SU-DHL-6 (cell line): ENCODE measurements around the gene TMEM131L.

Source experiments
- H2AFZ ChIP-seq: fragments of 200-600 bp; sonication (generic); 2 replicates; pipeline ENCODE4 v1.6.1; 2014; ENCODE audit warnings: low read depth, mild to moderate bottlenecking, moderate library complexity, mixed read lengths, antibody characterized with exemption, low read length; ENCODE audit not compliant: severe bottlenecking
- H3F3A ChIP-seq: fragments of 200-600 bp; shearing (Covaris generic); 2 replicates; pipeline ENCODE4 v1.6.0; 2016; ENCODE audit warnings: antibody characterized with exemption, mild to moderate bottlenecking; ENCODE audit not compliant: insufficient read depth
- H3K27ac ChIP-seq: fragments of 200-600 bp; sonication (generic); 2 replicates; pipeline ENCODE4 v1.5.1; 2016; ENCODE audit warnings: low read depth, mild to moderate bottlenecking, low read length, moderate library complexity, mixed read lengths
- H3K27me3 ChIP-seq: fragments of 200-600 bp; sonication (generic), shearing (Covaris generic); 2 replicates; pipeline ENCODE4 v1.6.0; 2014; ENCODE audit warnings: mild to moderate bottlenecking, low read length
- H3K36me3 ChIP-seq: fragments of 200-600 bp; sonication (generic); 2 replicates; pipeline ENCODE4 v1.6.1; 2014; ENCODE audit warnings: mild to moderate bottlenecking, low read length, mixed read lengths
- H3K4me2 ChIP-seq: fragments of 300-600, 200-600 bp; shearing (Covaris generic), sonication (generic); 2 replicates; pipeline ENCODE4 v1.6.0; 2014; ENCODE audit warnings: low read length, low read depth, mild to moderate bottlenecking; ENCODE audit not compliant: poor library complexity, severe bottlenecking
- H3K4me3 ChIP-seq: fragments of 200-600 bp; sonication (generic); 2 replicates; pipeline ENCODE4 v1.5.1; 2014; ENCODE audit warnings: antibody characterized with exemption, low read length, mild to moderate bottlenecking, mixed read lengths; ENCODE audit not compliant: insufficient read depth, poor library complexity, severe bottlenecking
- H3K79me2 ChIP-seq: fragments of 200-600 bp; sonication (generic); 2 replicates; pipeline ENCODE4 v1.6.1; 2014; ENCODE audit warnings: mild to moderate bottlenecking, low read length, moderate library complexity; ENCODE audit not compliant: insufficient read depth
- H3K9ac ChIP-seq: fragments of 200-600 bp; sonication (generic); 2 replicates; pipeline ENCODE4 v1.7.0; 2014; ENCODE audit warnings: mild to moderate bottlenecking, low read length
- H3K9me2 ChIP-seq: fragments of 200-600 bp; sonication (generic); replicated peaks from 2 replicates; pipeline ENCODE4 v1.6.1; 2014; ENCODE audit warnings: low read length; ENCODE audit not compliant: insufficient read depth
- H3K9me3 ChIP-seq: fragments of 200-600 bp; sonication (generic); 2 replicates; pipeline ENCODE4 v1.6.1; 2014; ENCODE audit warnings: low read length, mixed read lengths; ENCODE audit not compliant: insufficient read depth
- H4K20me1 ChIP-seq: fragments of 200-600 bp; sonication (generic); 2 replicates; pipeline ENCODE4 v1.6.1; 2014; ENCODE audit warnings: low read depth, mild to moderate bottlenecking, antibody characterized with exemption, low read length, moderate library complexity, mixed read lengths
- EZH2phosphoT487 ChIP-seq: fragments of 200-600 bp; sonication (generic), shearing (Covaris generic); conservative IDR thresholded peaks from 2 replicates; pipeline ENCODE4 v1.6.1; 2018; ENCODE audit warnings: mild to moderate bottlenecking, antibody characterized with exemption, low read length, moderate library complexity, mixed read lengths
- TF ChIP-seq, protein P1 (sequence below): fragments of 200-600 bp; sonication (generic); IDR thresholded peaks from one replicate; pipeline ENCODE4 v1.5.1; 2017; ENCODE audit warnings: antibody characterized with exemption, mild to moderate bottlenecking, low read length, moderate library complexity; ENCODE audit not compliant: insufficient read depth, poor library complexity, severe bottlenecking

Gene TMEM131L

DNA sequence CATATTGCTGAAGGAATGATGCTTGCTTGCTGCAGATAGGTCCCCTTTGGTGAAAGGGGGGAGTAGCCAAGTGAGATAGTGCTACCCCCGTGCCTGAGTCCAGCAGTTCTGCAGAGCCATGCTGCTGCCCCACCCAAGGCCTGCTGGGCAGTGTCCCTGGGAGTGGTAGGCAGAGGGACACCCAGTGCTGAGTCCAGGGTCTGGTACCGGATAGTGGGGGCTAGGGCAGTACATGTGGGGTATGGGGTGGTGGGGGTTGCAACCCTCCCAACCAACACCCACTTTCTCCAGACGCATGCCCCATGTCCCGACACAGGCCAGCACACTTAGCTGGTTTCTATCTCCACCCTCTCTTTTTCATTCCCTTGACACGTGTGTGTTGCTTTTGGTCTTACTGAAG is 155.9 kb downstream of the TMEM131L start:
- no peak overlapping the region for H3K4me2 ChIP-seq
- H3K27me3 ChIP-seq = no peaks in the 10 kb centered on the region
- TF ChIP-seq EZH2phosphoT487 = no peak
- TF ChIP-seq, protein P1, sequence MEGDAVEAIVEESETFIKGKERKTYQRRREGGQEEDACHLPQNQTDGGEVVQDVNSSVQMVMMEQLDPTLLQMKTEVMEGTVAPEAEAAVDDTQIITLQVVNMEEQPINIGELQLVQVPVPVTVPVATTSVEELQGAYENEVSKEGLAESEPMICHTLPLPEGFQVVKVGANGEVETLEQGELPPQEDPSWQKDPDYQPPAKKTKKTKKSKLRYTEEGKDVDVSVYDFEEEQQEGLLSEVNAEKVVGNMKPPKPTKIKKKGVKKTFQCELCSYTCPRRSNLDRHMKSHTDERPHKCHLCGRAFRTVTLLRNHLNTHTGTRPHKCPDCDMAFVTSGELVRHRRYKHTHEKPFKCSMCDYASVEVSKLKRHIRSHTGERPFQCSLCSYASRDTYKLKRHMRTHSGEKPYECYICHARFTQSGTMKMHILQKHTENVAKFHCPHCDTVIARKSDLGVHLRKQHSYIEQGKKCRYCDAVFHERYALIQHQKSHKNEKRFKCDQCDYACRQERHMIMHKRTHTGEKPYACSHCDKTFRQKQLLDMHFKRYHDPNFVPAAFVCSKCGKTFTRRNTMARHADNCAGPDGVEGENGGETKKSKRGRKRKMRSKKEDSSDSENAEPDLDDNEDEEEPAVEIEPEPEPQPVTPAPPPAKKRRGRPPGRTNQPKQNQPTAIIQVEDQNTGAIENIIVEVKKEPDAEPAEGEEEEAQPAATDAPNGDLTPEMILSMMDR = no peak
- no peak overlapping the region for H3K9ac ChIP-seq
- H3K79me2 ChIP-seq = no peaks in the 10 kb centered on the region
- H3F3A ChIP-seq = peaks cover 27% of the 10 kb centered on the region
- no peaks in the 10 kb centered on the region for H3K9me3 ChIP-seq
- H2AFZ ChIP-seq = no peak overlapping the region
- no peaks in the 10 kb centered on the region for H3K9me2 ChIP-seq
- H4K20me1 ChIP-seq = no peaks in the 10 kb centered on the region
- no peak overlapping the region for H3K4me3 ChIP-seq
- H3K27ac ChIP-seq = no peak overlapping the region
- peaks cover 71% of the 10 kb centered on the region for H3K36me3 ChIP-seq

DNA sequence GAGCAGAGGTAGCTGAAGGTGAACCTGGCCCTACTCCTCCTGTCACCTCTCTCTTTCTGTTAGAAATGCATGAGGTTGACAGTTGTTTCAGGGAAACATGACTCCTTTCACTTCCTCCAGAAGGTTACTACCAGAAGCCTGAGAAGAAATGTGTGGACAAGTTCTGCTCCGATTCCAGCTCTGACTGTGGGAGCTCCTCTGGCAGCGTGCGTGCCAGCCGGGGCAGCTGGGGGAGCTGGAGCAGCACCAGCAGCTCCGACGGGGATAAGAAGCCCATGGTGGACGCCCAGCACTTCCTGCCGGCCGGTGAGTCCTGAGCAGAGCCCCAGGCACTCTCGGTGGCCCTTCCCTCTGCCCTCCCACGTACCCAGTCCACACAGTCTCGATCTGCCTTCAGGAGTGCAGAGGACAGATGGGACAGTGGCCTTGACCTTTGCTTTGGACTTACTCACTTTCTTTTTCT is 156.6 kb downstream of the TMEM131L start:
- Histone ChIP-seq H3K9me2 (no peaks in the 10 kb centered on the region), H3K27ac (no peak overlapping the region), H3K4me2 (no peak overlapping the region), H3K27me3 (no peaks in the 10 kb centered on the region), H2AFZ (no peak overlapping the region), H3K4me3 (no peak overlapping the region), H3K9me3 (no peaks in the 10 kb centered on the region), H3K79me2 (no peaks in the 10 kb centered on the region), H3F3A (peaks cover 23% of the 10 kb centered on the region), H3K9ac (no peak overlapping the region), H4K20me1 (no peaks in the 10 kb centered on the region), H3K36me3 (peaks cover 70% of the 10 kb centered on the region)
- TF ChIP-seq EZH2phosphoT487 = no peak
- TF ChIP-seq, protein P1 = no peak

DNA sequence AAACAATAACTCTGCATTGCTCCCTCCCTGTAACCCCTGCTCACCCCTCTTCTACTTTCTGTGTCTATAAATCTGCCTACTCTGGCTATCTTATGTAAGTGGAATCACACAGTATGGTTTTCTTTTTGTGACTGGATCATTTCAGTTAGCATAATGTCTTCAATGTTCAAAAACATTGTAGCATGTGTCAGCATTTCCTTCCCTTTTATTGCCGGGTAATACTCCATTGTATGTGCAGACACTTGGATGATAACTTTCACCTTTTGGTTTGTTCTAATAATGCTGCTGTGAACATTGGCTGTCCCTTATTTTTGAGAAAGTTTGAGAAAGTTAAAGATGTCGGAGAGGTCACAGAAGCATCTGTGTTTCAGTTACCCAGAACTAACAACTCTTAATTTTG is 157.3 kb downstream of the TMEM131L start:
- Histone ChIP-seq H3K27me3 (no peaks in the 10 kb centered on the region), H3K4me3 (no peak overlapping the region), H2AFZ (no peak overlapping the region), H3K27ac (no peak overlapping the region), H3K79me2 (no peaks in the 10 kb centered on the region), H3K36me3 (peaks cover 71% of the 10 kb centered on the region), H3K9ac (no peak overlapping the region), H3K9me3 (no peaks in the 10 kb centered on the region), H3F3A (peaks cover 18% of the 10 kb centered on the region), H3K9me2 (no peaks in the 10 kb centered on the region), H3K4me2 (no peak overlapping the region), H4K20me1 (no peaks in the 10 kb centered on the region)
- TF ChIP-seq, protein P1 = no peak
- TF ChIP-seq EZH2phosphoT487 = no peak
